Heart right ventricle (tissue), 16 donors: ENCODE measurements around the gene PIANP. TPM values are rescaled to one million over a fixed set of nuclear protein-coding genes. Genes with fewer than 3 reads are reported as not detected.

ENCODE experiments used
- ATAC-seq, 8 donors: fragments of 200-7000 bp; cut with Tn5 transposase; one replicate each; pipeline ENCODE4 v1.9.1; 2020; ENCODE audit warnings: mild to moderate bottlenecking in 8 of 8, moderate library complexity in 8 of 8, moderate number of reproducible peaks in 1 of 8
- DNase-seq, 2 donors: peaks; one replicate each; pipeline ENCODE4 v3.0.0-alpha.2; 2020
- H3K27ac ChIP-seq, 10 donors: fragments of 200-600 bp; sonication (generic) in 2 of 10; one replicate each; pipeline versions ENCODE4 v1.5.0 to v1.8.0; 2020 to 2022; ENCODE audit warnings: mild to moderate bottlenecking in 3 of 10
- H3K27me3 ChIP-seq, 7 donors: fragments of 200-600 bp; one replicate each; pipeline ENCODE4 v1.8.0; 2021 to 2022; ENCODE audit warnings: mild to moderate bottlenecking in 2 of 7
- H3K36me3 ChIP-seq, 9 donors: fragments of 200-600 bp; sonication (generic) in 1 of 9; one replicate each; pipeline versions ENCODE4 v1.5.0 to v1.8.0; 2020 to 2022; ENCODE audit warnings: mild to moderate bottlenecking in 2 of 9
- H3K4me1 ChIP-seq, 9 donors: fragments of 200-600 bp; sonication (generic) in 1 of 9; one replicate each; pipeline versions ENCODE4 v1.5.0 to v1.8.0; 2020 to 2022; ENCODE audit warnings: mild to moderate bottlenecking in 4 of 9
- H3K4me3 ChIP-seq, 10 donors: fragments of 200-600 bp; sonication (generic) in 2 of 10; one replicate each; pipeline versions ENCODE4 v1.5.0 to v1.8.0; 2020 to 2022; ENCODE audit warnings: mild to moderate bottlenecking in 7 of 10, moderate library complexity in 2 of 10
- H3K9me3 ChIP-seq, 11 donors: fragments of 200-600 bp in 10 of 11; sonication (generic) in 2 of 11; one replicate each; pipeline versions ENCODE4 v1.5.0 to v1.8.0; 2013 to 2022; ENCODE audit warnings: mild to moderate bottlenecking in 2 of 11, control low read depth in 1 of 11, moderate library complexity in 1 of 11
- WGBS, 2 donors: extraction: QIAGEN DNeasy Blood & Tissue Kit; methylation state at CpG; one replicate each; pipeline ENCODE4 v1.1.7; 2013; ENCODE audit warnings: inconsistent platforms in 1 of 2; 5-methylcytosine and 5-hydroxymethylcytosine counted together
- intact Hi-C, 10 donors: fragments of 100-400 bp; cut with DNase I; formaldehyde crosslinking; loops; one replicate each; pipeline versions ENCODE4 v1.11.1 to v1.14.2; 2022
- polyA plus RNA-seq, 2 donors: library from polyadenylated mRNA; stranded (reverse); fragments of 200-250 nt; gene quantifications; one replicate each; pipeline ENCODE4 v1.2.3, GENCODE V29; 2013
- total RNA-seq, 10 donors: library from RNA; stranded (reverse); fragmentation: NEBNext Ultra II Directional in 3 of 10; extraction: Animal tissue kit (Norgen Biotek cat#: 25700) in 3 of 10; gene quantifications; one replicate each; pipeline versions ENCODE4 v1.2.1 to v1.2.4, GENCODE V29; 2021 to 2023
- TF ChIP-seq, protein P1 (sequence below), 9 donors: fragments of 200-600 bp; sonication (generic) in 2 of 9; IDR thresholded peaks; one replicate each; pipeline versions ENCODE4 v1.5.0 to v1.8.0; 2021 to 2022; ENCODE audit warnings: antibody characterized with exemption in 9 of 9, mild to moderate bottlenecking in 5 of 9, moderate library complexity in 1 of 9
- donor health status: Arrhythmogenic right ventricular cardiomyopathy.
- donor health status: ischemic (EF 13 %, LVEDD 7.1; RV severe dilation, severe dysfunction).
- donor health status: healthy with polysubstance abuse.
- donor health status: DM: no; HTN: yes; CAD: no.
- donor health status: DM: no; HTN: no; CAD: no.
- donor health status: ischemic (EF 25% LVEDD 6.9; RV normal size, moderate dysfunction).
- donor health status: ischemic (EF 25% LVEDD 5.7; RV mildly dilated, moderate dysfunction).
- donor health status: healthy.
- donor health status: DM: yes; HTN: yes; CAD: no.
- donor health status: Ischemic cardiomyopathy.
- donor health status: ischemic (EF 35%, LVEDD 5.7; RV mildly dilated, moderate dysfunction).
- donor health status: nonischemic (EF 11% LVEDD 7.7; RV severe dilation, severe dysfunction).
- donor health status: DM: yes; HTN: yes; CAD: no.
- donor health status: PGD.
- donor health status: ischemic (EF 29% LVEDD 5.4; RV normal size, mild dysfunction).
- donor health status: nonischemic (EF 23%, LVEDD 6.1; RV moderate dilation, normal function).

Gene PIANP
- total and polyA plus RNA-seq, 12 donors: 0.12 to 0.58 (median 0.25) TPM; not detected in 6

DNA sequence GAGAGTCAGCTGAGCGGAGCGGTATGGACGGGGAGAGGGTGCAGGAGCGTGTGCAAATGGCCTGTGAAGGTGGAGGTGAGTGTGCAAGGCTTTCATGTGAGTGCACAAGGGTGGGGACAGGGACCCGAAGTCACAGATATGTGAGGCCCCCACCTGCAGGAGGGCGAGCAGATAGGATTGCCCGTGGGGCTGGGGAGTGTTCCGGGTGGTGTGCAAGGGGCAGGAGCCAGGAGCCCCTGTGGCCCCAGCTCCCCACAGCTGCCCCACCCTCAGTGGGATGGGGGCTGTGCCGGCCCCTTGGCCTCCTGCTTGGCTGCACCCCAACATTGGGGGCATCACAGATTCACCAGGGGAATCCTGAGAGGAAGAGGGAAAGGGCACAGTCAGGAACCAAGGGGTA lies 5.9 kb downstream of the PIANP start:
- DNase-seq (no peak), ATAC-seq (no peak)
- Histone ChIP-seq H3K27ac (no peak overlapping the region), H3K4me1 (peaks cover 3 to 22% (median 12%) of the 10 kb centered on the region in 9 donors), H3K9me3 (no peaks in the 10 kb centered on the region), H3K27me3 (peaks cover 0 to 47% (median 29%) of the 10 kb centered on the region in 7 donors), H3K4me3 (no peak overlapping the region), H3K36me3 (no peaks in the 10 kb centered on the region)
- 82 to 84% methylated on average over 9 of the region's 9 CpGs for WGBS, 2 donors
- TF ChIP-seq, protein P1, sequence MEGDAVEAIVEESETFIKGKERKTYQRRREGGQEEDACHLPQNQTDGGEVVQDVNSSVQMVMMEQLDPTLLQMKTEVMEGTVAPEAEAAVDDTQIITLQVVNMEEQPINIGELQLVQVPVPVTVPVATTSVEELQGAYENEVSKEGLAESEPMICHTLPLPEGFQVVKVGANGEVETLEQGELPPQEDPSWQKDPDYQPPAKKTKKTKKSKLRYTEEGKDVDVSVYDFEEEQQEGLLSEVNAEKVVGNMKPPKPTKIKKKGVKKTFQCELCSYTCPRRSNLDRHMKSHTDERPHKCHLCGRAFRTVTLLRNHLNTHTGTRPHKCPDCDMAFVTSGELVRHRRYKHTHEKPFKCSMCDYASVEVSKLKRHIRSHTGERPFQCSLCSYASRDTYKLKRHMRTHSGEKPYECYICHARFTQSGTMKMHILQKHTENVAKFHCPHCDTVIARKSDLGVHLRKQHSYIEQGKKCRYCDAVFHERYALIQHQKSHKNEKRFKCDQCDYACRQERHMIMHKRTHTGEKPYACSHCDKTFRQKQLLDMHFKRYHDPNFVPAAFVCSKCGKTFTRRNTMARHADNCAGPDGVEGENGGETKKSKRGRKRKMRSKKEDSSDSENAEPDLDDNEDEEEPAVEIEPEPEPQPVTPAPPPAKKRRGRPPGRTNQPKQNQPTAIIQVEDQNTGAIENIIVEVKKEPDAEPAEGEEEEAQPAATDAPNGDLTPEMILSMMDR (IDR thresholded peaks at IDR 0.05): no peak
- intact Hi-C loops: loop anchor here in 2 of 10 donors (10.0 kb wide), 2 partner anchors 70 to 80 kb away; no protein-coding TSS in a partner anchor

DNA sequence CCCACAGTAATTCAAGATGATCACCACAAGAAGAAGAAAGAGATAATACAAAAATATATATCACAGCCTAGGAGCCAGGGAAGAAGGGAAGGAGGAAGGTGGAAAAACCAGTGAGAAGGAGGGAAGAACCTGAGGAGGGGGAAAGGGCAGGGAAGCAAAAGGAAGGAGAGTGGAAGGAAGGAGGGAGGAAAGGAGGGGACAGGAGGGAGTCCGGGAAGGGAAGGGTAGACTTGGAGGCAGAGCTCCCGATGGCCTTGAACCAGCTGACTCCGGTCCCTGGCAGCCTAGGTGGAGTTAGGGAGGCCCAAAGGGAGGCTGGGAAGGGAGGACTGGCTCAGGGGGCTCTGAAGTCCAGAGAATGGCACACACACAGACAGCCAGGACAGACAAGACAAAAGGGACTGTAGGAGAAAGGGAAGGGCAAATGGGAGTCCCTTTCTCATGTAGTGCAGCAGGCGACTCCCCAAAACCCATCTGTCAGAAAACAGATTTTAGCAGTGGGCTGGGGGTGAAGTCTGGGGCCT lies 6.7 kb downstream of the PIANP start:
- H3K27me3 ChIP-seq: peaks cover 0 to 39% (median 21%) of the 10 kb centered on the region in 7 donors
- ATAC-seq (no peak), DNase-seq (no peak)
- WGBS, 2 donors: 65 to 76% methylated on average over 4 of the region's 4 CpGs
- no peak overlapping the region for H3K4me3 ChIP-seq
- no peak overlapping the region for H3K27ac ChIP-seq
- intact Hi-C loops: loop anchor here in 2 of 10 donors (10.0 kb wide), 2 partner anchors 69 to 79 kb away; no protein-coding TSS in a partner anchor
- TF ChIP-seq, protein P1 (IDR thresholded peaks at IDR 0.05): no peak
- no peaks in the 10 kb centered on the region for H3K9me3 ChIP-seq
- no peaks in the 10 kb centered on the region for H3K36me3 ChIP-seq
- peaks cover 3 to 20% (median 12%) of the 10 kb centered on the region in 9 donors for H3K4me1 ChIP-seq

GRCh38 chr12:6692888-6693287 lies 7.7 kb downstream of the PIANP start:
- intact Hi-C loops: loop anchor here in 2 of 10 donors (10.0 kb wide), 2 partner anchors 68 to 78 kb away; no protein-coding TSS in a partner anchor
- Histone ChIP-seq H3K27me3 (peaks cover 0 to 29% (median 11%) of the 10 kb centered on the region in 7 donors), H3K36me3 (no peaks in the 10 kb centered on the region), H3K4me1 (peaks cover 3 to 27% (median 19%) of the 10 kb centered on the region in 9 donors), H3K27ac (no peak overlapping the region), H3K9me3 (no peaks in the 10 kb centered on the region), H3K4me3 (no peak overlapping the region)
- WGBS, 2 donors: 51 to 56% methylated on average over 2 of the region's 2 CpGs
- ATAC-seq (no peak), DNase-seq (no peak)
- TF ChIP-seq, protein P1 (IDR thresholded peaks at IDR 0.05): no peak

DNA sequence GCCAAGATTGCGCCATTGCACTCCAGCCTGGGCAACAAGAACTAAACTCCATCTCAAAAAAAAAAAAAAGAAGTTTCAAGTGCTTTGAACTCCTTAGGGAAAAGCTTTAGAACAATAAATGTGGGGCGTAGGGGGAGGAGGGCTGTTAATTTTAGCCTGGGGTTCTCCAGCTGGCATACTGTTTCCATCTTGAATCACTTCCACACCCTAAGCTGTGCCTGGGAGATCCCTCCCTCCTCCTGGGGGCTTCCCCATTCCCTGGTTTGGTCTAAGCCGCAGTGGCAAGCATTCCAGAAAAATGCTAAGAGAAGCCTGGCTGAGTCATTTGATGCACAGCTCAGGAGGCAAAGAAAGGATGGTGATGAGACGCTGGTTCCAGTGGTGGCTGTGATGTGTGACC lies 9.1 kb downstream of the PIANP start:
- DNase-seq (no peak), ATAC-seq (no peak)
- intact Hi-C loops: loop anchor here in 3 of 10 donors (2.0 to 10.0 kb wide), 3 partner anchors 31 to 77 kb away; no protein-coding TSS in a partner anchor
- TF ChIP-seq, protein P1 (IDR thresholded peaks at IDR 0.05): no peak
- Histone ChIP-seq H3K9me3 (no peaks in the 10 kb centered on the region), H3K4me1 (peaks cover 3 to 41% (median 33%) of the 10 kb centered on the region in 9 donors), H3K27ac (no peak overlapping the region), H3K4me3 (no peak overlapping the region), H3K36me3 (peaks cover 0 to 8% (median 0%) of the 10 kb centered on the region in 9 donors), H3K27me3 (peaks cover 0 to 15% (median 0%) of the 10 kb centered on the region in 7 donors)
- 73 to 80% methylated on average over 4 of the region's 4 CpGs for WGBS, 2 donors
